ENCODE results near the gene IFITM2.

GRCh38 chr11:316891-317301, 9.3 kb downstream of the IFITM2 start:
- TF ChIP-seq CTCF (IDR thresholded peaks at IDR 0.05 in 8 of 11, conservative IDR thresholded peaks at IDR 0.05 in 3 of 11) (no peak), POLR2A (IDR thresholded peaks at IDR 0.05) (no peak), POLR2AphosphoS5 (IDR thresholded peaks at IDR 0.05) (no peak)

Measured in spleen (tissue), 7 donors.